GM10266 (cell line): ENCODE measurements around the gene DLG5.

Experiments used
- DNase-seq: peaks from one replicate; pipeline ENCODE4 v3.0.0; 2012; ENCODE audit errors: extremely low spot score
- CTCF ChIP-seq: IDR thresholded peaks from 2 replicates; pipeline ENCODE4 v1.5.1; 2012; ENCODE audit warnings: mild to moderate bottlenecking, low read depth; ENCODE audit not compliant: control insufficient read depth, insufficient read depth; ENCODE audit errors: missing control alignments

The DLG5 gene

GRCh38 chr10:77926566-77927401 lies at the start of gene DLG5:
Gene DLG5 (minus strand): TSS chr10:77926755. CDS start chr10:77926520, 235 bp downstream.
- peak; percentile 81 for DNase-seq
- no peak for TF ChIP-seq CTCF

GRCh38 chr10:77975086-77975666 lies 48.6 kb upstream of the DLG5 start:
- TF ChIP-seq CTCF = no peak
- no peak for DNase-seq

GRCh38 chr10:77974396-77975074 lies 48.0 kb upstream of the DLG5 start:
- no peak for DNase-seq
- TF ChIP-seq CTCF = no peak

GRCh38 chr10:77973276-77973675 lies 46.7 kb upstream of the DLG5 start:
- TF ChIP-seq CTCF = no peak
- DNase-seq = no peak

- DNase-seq = no peak
These were observed 45.6 kb upstream of the DLG5 start for GRCh38 chr10:77972148-77972547.

GRCh38 chr10:77971804-77972144 lies 45.2 kb upstream of the DLG5 start:
- TF ChIP-seq CTCF = no peak
- no peak for DNase-seq

More at GRCh38 chr10:77972148-77972547, 45.6 kb upstream of the DLG5 start:
- no peak for TF ChIP-seq CTCF
